ENCODE results near the gene INTS14.
"Not testable (repeated sequence)": the region's sequence is repeated elsewhere in the genome, so short reads cannot be mapped to it uniquely, and the experiment has no call there.

INTS14 gene

GRCh38 chr15:65558336-65558735 lies 52.6 kb downstream of the INTS14 start:
- no peak overlapping the region for H3K4me3 ChIP-seq (ENCODE audit: low read depth, low read length)
- no peak for DNase-seq (ENCODE audit: low read depth, low spot score)
- TF ChIP-seq, protein P1, sequence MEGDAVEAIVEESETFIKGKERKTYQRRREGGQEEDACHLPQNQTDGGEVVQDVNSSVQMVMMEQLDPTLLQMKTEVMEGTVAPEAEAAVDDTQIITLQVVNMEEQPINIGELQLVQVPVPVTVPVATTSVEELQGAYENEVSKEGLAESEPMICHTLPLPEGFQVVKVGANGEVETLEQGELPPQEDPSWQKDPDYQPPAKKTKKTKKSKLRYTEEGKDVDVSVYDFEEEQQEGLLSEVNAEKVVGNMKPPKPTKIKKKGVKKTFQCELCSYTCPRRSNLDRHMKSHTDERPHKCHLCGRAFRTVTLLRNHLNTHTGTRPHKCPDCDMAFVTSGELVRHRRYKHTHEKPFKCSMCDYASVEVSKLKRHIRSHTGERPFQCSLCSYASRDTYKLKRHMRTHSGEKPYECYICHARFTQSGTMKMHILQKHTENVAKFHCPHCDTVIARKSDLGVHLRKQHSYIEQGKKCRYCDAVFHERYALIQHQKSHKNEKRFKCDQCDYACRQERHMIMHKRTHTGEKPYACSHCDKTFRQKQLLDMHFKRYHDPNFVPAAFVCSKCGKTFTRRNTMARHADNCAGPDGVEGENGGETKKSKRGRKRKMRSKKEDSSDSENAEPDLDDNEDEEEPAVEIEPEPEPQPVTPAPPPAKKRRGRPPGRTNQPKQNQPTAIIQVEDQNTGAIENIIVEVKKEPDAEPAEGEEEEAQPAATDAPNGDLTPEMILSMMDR (IDR thresholded peaks at IDR 0.05; ENCODE audit: insufficient read depth, low read length, missing control alignments), result no peak
- CTCF ChIA-PET, result interaction anchor here (0.9 to 1.4 kb wide), 2 partner anchors 19 to 52 kb away, joined by 3 to 5 read pairs; partner anchors contain the start of gene INTS14
- POLR2A ChIA-PET, result no interaction called here

- POLR2A ChIA-PET, result no interaction called here
- DNase-seq (ENCODE audit: low read depth, low spot score), result no peak
- TF ChIP-seq, protein P1 (IDR thresholded peaks at IDR 0.05; ENCODE audit: insufficient read depth, low read length, missing control alignments), result no peak
- CTCF ChIA-PET, result interaction anchor here (0.9 kb wide), 1 partner anchor 68 kb away, joined by 3 read pairs; no protein-coding TSS in a partner anchor
- H3K4me3 ChIP-seq (ENCODE audit: low read depth, low read length), result no peak overlapping the region
Measured at GRCh38 chr15:65556622-65557021, 54.3 kb downstream of the INTS14 start.

DNA sequence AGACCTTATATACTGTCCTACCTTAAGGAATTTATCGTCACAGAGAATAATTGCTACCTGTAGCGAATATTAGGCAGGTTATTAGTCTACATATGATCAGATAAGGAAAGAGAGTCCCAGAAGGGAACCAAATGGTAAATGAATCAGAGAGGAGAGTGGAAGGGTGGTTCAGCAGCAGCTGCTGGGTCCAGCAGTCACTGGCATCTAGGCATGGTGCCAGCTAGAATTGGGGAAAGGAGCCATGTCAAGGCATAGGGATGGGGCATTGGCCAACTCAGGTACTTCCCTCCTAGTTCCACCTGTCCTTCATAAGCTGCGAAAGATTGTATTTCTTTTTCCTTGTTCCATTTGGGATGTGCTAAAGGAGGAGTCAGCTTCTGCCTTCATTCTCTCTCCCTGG lies 57.2 kb downstream of the INTS14 start:
- CTCF ChIA-PET, result no interaction called here
- DNase-seq (ENCODE audit: low read depth, low spot score), result no peak
- POLR2A ChIA-PET, result no interaction called here
- TF ChIP-seq, protein P1 (IDR thresholded peaks at IDR 0.05; ENCODE audit: insufficient read depth, low read length, missing control alignments), result no peak
- no peak overlapping the region for H3K4me3 ChIP-seq (ENCODE audit: low read depth, low read length)

DNA sequence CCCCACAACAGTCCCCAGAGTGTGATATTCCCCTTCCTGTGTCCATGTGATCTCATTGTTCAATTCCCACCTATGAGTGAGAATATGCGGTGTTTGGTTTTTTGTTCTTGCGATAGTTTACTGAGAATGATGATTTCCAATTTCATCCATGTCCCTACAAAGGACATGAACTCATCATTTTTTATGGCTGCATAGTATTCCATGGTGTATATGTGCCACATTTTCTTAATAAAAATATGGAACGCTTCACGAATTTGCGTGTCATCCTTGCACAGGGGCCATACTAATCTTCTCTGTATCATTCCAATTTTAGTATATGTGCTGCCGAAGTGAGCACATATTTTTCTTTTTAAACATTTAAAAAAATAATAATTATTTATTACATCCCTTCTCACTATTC lies 58.1 kb downstream of the INTS14 start:
- CTCF ChIA-PET; H3K4me3 ChIP-seq (ENCODE audit: low read depth, low read length); POLR2A ChIA-PET; DNase-seq (ENCODE audit: low read depth, low spot score): not testable (repeated sequence)

DNA sequence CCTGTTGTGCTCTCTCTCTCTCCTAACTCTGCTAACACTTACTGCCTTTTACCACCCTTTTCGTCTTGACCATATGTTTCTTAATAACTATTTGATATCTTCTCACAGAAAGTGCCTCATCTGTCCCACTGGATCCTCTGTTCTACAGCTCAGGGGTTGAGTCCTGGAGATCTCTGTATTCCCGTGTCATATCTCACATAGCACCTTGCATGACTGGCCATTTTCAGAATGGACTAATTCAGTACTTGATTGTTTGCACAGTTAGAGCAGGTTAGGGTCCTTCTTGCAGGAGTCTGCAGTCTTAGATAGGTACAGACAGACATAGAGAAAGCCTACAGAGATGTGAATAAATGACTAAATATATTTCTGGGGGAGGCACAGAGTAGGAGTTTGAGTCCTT lies 59.7 kb downstream of the INTS14 start:
- H3K4me3 ChIP-seq (ENCODE audit: low read depth, low read length), result no peak overlapping the region
- no peak for DNase-seq (ENCODE audit: low read depth, low spot score)
- CTCF ChIA-PET, result interaction anchor here (0.6 to 1.7 kb wide), 2 partner anchors 11 to 21 kb away, joined by 3 to 4 read pairs; partner anchors contain the start of gene HACD3
- POLR2A ChIA-PET, result interaction anchor here (0.7 kb wide), 1 partner anchor 299 kb away, joined by 3 read pairs; no protein-coding TSS in a partner anchor
- TF ChIP-seq, protein P1 (IDR thresholded peaks at IDR 0.05; ENCODE audit: insufficient read depth, low read length, missing control alignments), result no peak

- POLR2A ChIA-PET, result no interaction called here
- TF ChIP-seq, protein P1 (IDR thresholded peaks at IDR 0.05; ENCODE audit: insufficient read depth, low read length, missing control alignments), result no peak
- CTCF ChIA-PET, result interaction anchor here (0.6 to 1.7 kb wide), 2 partner anchors 11 to 21 kb away, joined by 3 to 4 read pairs; partner anchors contain the start of gene HACD3
- no peak overlapping the region; the same call in 1 of the 2 replicates for H3K4me3 ChIP-seq (ENCODE audit: low read depth, low read length)
- peak; percentile 16 for DNase-seq (ENCODE audit: low read depth, low spot score)
Measured at GRCh38 chr15:65550681-65551098, 60.2 kb downstream of the INTS14 start.

DNA sequence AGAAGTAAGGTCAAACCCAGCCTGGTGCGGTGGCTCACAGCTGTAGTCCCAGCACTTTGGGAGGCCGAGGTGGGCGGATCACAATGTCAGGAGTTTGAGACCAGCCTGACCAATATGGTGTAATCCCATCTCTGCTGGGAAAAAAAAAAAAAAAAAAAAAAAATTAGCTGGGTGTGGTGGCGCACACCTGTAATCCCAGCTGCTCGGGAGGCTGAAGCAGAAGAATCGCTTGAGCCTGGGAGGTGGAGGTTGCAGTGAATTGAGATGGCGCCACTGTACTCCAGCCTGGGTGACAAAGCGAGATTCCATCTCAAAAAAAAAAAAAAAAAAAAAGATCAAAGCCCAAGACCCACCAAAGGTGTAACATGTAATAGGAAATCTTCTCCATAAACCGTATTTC lies 61.6 kb downstream of the INTS14 start:
- H3K4me3 ChIP-seq (ENCODE audit: low read depth, low read length); DNase-seq (ENCODE audit: low read depth, low spot score); POLR2A ChIA-PET: not testable (repeated sequence)
- CTCF ChIA-PET, result interaction anchor here (1.2 to 1.4 kb wide), 2 partner anchors 18 to 30 kb away, joined by 3 to 6 read pairs; partner anchors contain the start of gene HACD3

Measured in AG04449 (cell line).